Thyroid gland (tissue), 4 donors: Measurements from ENCODE around the gene CPE. TPM values are rescaled to one million over a fixed set of nuclear protein-coding genes. Genes with fewer than 3 reads are reported as not detected.
A peak's percentile ranks its signal among the peaks of the same experiment; 100 is the strongest.

ENCODE experiments used
- DNase-seq, 2 donors: peaks; one replicate each; pipeline ENCODE4 v3.0.0-alpha.2; 2019
- H3K27ac ChIP-seq, 3 donors: fragments of 200-600 bp; sonication (generic); 1 replicate in 2 of 3; 2 replicates in 1 of 3; pipeline ENCODE4 v1.5.1; 2016 to 2019; ENCODE audit warnings: mild to moderate bottlenecking in 1 of 3, moderate library complexity in 1 of 3
- H3K27me3 ChIP-seq: fragments of 200-600 bp; sonication (generic); one replicate; pipeline ENCODE4 v1.5.1; 2019
- H3K36me3 ChIP-seq, 2 donors: fragments of 200-600 bp; sonication (generic); one replicate each; pipeline ENCODE4 v1.5.1; 2016 to 2019
- H3K4me1 ChIP-seq, 2 donors: fragments of 200-600 bp; sonication (generic); one replicate each; pipeline ENCODE4 v1.5.1; 2017 to 2019
- H3K4me3 ChIP-seq, 3 donors: fragments of 200-600 bp; sonication (generic); replicated peaks in 1 of 3; 1 replicate in 2 of 3; 2 replicates in 1 of 3; pipeline ENCODE4 v1.5.1; 2016; ENCODE audit warnings: mild to moderate bottlenecking in 1 of 3
- H3K9me3 ChIP-seq: fragments of 200-600 bp; sonication (generic); one replicate; pipeline ENCODE4 v1.5.1; 2017
- POLR2A ChIP-seq, 2 donors: fragments of 450-650 bp; IDR thresholded peaks; one replicate each; pipeline ENCODE4 v1.6.1; 2017; ENCODE audit warnings: antibody characterized with exemption in 2 of 2, mild to moderate bottlenecking in 2 of 2, moderate library complexity in 1 of 2
- WGBS, 2 donors: methylation state at CpG; one replicate each; pipeline ENCODE4 v1.1.5; 2017; 5-methylcytosine and 5-hydroxymethylcytosine counted together
- intact Hi-C: fragments of 100-400 bp; cut with DNase I; formaldehyde crosslinking; loops from one replicate; pipeline ENCODE4 v1.15.1; 2023
- total RNA-seq, 4 donors: library from RNA; depleted of rRNA; stranded (reverse); fragments of >200 nt; gene quantifications; one replicate each; pipeline ENCODE4 v1.2.3, GENCODE V29; 2016
- TF ChIP-seq, protein P1 (sequence below), 6 experiments: fragments of 200-600 bp in 3 of 6; fragments of 450-650 bp in 3 of 6; sonication (generic) in 3 of 6; IDR thresholded peaks; one replicate each; pipeline ENCODE4 v1.5.1; 2016 to 2019; ENCODE audit warnings: antibody characterized with exemption in 6 of 6, mild to moderate bottlenecking in 2 of 6, inconsistent platforms in 1 of 6, moderate library complexity in 1 of 6

CPE gene
- total RNA-seq, 4 donors from 2014 or later: 159 to 334 (median 309) TPM

DNA sequence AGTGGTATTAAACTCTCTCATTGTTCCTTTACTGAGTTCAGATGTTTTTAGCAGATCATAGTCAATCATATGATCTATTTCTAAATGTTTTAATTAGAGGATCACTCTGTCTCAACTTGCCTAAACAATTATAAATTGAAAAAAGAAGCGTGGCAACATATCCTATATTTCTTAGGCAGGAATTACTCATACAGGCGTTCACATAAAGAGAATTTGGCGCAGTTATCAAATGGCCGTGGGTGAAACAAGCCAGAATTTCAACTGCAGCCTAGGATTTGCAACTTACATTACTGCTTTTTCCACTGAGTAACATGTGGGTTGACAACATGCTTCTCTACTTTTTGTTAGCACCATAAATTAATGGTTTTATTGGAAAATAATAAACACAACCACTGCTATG is 141.3 kb downstream of the CPE start:
- Histone ChIP-seq H3K27me3 (no peaks in the 10 kb centered on the region), H3K4me1 (no peaks in the 10 kb centered on the region), H3K36me3 (no peaks in the 10 kb centered on the region), H3K27ac (no peak overlapping the region), H3K4me3 (no peak overlapping the region), H3K9me3 (no peaks in the 10 kb centered on the region)
- no peak for DNase-seq
- TF ChIP-seq, protein P1, sequence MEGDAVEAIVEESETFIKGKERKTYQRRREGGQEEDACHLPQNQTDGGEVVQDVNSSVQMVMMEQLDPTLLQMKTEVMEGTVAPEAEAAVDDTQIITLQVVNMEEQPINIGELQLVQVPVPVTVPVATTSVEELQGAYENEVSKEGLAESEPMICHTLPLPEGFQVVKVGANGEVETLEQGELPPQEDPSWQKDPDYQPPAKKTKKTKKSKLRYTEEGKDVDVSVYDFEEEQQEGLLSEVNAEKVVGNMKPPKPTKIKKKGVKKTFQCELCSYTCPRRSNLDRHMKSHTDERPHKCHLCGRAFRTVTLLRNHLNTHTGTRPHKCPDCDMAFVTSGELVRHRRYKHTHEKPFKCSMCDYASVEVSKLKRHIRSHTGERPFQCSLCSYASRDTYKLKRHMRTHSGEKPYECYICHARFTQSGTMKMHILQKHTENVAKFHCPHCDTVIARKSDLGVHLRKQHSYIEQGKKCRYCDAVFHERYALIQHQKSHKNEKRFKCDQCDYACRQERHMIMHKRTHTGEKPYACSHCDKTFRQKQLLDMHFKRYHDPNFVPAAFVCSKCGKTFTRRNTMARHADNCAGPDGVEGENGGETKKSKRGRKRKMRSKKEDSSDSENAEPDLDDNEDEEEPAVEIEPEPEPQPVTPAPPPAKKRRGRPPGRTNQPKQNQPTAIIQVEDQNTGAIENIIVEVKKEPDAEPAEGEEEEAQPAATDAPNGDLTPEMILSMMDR (IDR thresholded peaks at IDR 0.05): no peak
- TF ChIP-seq POLR2A (IDR thresholded peaks at IDR 0.05): no peak
- intact Hi-C loops: no loop called here
- 85 to 89% methylated on average over 4 of the region's 4 CpGs for WGBS, 2 donors

DNA sequence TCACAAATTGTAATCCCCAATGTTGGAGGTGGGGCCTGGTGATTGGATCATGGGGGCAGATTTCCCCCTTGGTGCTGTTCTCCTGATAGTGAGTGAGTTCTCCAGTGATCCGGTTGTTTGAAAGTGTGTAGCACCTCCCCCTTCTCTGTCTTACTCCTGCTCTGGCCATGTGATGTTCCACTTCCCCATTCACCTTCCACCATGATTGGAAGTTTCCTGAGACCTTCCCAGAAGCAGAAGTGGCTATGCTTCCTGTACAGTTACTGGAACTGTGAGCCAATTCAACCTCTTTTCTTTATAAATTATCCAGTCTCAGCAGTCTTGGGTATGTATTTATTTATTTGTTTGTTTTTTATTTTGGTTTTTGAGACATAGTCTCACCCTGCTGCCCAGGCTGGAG is 143.2 kb downstream of the CPE start:
- H3K9me3 ChIP-seq: no peaks in the 10 kb centered on the region
- intact Hi-C loops: no loop called here
- H3K4me1 ChIP-seq: no peaks in the 10 kb centered on the region
- no peak overlapping the region for H3K27ac ChIP-seq
- no peak for DNase-seq
- TF ChIP-seq, protein P1 (IDR thresholded peaks at IDR 0.05): no peak
- TF ChIP-seq POLR2A (IDR thresholded peaks at IDR 0.05): no peak
- no peak overlapping the region for H3K4me3 ChIP-seq
- H3K36me3 ChIP-seq: no peaks in the 10 kb centered on the region
- H3K27me3 ChIP-seq: no peaks in the 10 kb centered on the region
- WGBS, 2 donors: 92 to 94% methylated on average over 1 of the region's 1 CpG

DNA sequence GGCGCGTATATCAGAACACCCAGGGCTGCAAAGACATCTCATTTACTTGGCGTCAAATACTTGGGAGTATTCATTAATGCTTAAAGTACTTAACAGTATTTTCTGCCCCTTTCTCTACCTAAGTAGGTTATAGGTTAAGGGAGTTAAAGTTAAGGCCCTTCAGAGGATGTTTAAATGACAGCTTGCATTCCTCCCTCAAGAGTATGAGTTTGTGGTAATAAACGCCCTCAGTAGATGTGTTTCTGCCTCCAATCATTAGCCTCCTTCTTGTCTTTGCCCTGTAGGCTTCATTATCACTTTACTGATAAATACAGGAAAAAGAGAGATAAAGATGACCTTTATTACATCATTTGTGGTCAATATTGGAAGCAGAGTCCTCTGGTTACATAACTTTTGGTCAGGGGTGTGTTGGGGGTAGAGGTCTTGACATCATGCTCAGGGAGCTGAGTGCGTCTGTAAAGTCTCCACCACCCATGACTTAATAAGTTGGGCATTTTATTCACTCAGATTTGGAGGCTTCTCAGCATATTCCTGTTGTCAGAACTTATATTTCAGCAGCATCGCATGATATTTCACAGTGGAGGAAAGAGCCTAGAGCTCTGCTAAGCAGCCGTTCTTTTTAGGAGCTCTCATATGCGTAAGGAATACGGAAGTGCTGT is 145.9 kb downstream of the CPE start:
- Histone ChIP-seq H3K27ac (no peak overlapping the region), H3K27me3 (no peaks in the 10 kb centered on the region), H3K9me3 (no peaks in the 10 kb centered on the region), H3K4me3 (no peak overlapping the region), H3K36me3 (no peaks in the 10 kb centered on the region), H3K4me1 (no peaks in the 10 kb centered on the region)
- no peak for DNase-seq
- WGBS, 2 donors: 90% methylated on average over 9 of the region's 9 CpGs
- intact Hi-C loops: no loop called here
- TF ChIP-seq, protein P1 (IDR thresholded peaks at IDR 0.05): no peak
- TF ChIP-seq POLR2A (IDR thresholded peaks at IDR 0.05): no peak

DNA sequence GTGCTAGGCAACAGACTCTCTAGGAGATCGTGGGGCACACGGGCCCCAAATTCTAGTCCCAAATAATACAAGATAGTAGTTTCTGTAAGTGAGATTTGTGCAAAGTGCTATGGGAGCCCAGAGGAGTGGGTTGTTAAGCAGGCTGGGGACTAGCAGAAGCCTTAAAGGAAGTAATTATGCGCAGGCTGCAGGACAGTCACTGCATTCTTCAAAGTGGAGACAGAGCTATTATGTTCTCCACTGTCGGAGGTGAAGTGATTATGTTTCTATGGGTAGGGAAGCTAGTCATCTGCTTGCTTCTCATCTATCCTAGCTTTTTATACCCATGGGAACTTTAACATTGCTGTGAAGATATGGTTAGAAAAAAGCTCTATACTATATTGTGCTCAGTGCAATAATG is 154.2 kb downstream of the CPE start:
- H3K4me1 ChIP-seq: no peaks in the 10 kb centered on the region
- H3K9me3 ChIP-seq: no peaks in the 10 kb centered on the region
- no peaks in the 10 kb centered on the region for H3K27me3 ChIP-seq
- 72 to 83% methylated on average over 4 of the region's 4 CpGs for WGBS, 2 donors
- H3K27ac ChIP-seq: no peak overlapping the region
- H3K4me3 ChIP-seq: no peak overlapping the region
- no peak for DNase-seq
- no peak for TF ChIP-seq POLR2A (IDR thresholded peaks at IDR 0.05)
- TF ChIP-seq, protein P1 (IDR thresholded peaks at IDR 0.05): no peak
- no peaks in the 10 kb centered on the region for H3K36me3 ChIP-seq
- intact Hi-C loops: no loop called here

DNA sequence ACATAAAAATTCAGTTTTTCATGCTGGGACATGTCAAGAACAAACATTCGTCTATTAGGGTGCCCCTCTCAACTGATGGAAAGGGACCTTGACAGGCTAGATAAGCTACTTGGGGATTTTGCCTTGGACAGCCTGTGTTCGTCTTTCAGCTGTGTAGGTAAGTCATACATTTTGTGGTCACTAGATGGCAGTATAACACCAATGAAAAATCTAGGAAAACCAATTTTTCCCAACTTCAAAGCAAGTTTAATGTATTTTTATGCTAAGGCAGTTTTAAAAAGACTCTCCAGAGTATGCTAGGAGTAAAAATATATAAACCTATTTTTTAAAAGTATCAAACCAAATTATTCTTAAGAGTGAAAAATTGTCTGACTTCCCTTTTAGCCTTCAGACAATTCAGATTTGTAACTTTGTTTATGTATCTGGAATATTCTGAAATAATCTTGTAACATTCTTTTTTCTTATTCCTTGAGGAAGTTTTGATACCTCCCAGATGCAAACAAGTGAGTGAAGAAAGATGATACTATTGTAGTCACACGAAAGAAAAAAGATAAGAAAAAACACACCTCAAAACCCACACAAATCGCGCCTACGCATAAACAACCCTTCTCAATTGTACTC is 158.3 kb downstream of the CPE start:
- no peak for TF ChIP-seq POLR2A (IDR thresholded peaks at IDR 0.05)
- TF ChIP-seq, protein P1 (IDR thresholded peaks at IDR 0.05): peak; percentile 48 to 82 (median 68)
- peak in 1 of 2 donors; percentile 2 for DNase-seq
- no peak overlapping the region for H3K4me3 ChIP-seq
- no peaks in the 10 kb centered on the region for H3K4me1 ChIP-seq
- 59 to 61% methylated on average over 6 of the region's 6 CpGs for WGBS, 2 donors
- no peaks in the 10 kb centered on the region for H3K27me3 ChIP-seq
- no peaks in the 10 kb centered on the region for H3K9me3 ChIP-seq
- no peaks in the 10 kb centered on the region for H3K36me3 ChIP-seq
- H3K27ac ChIP-seq: no peak overlapping the region
- intact Hi-C loops: loop anchor here (5.0 kb wide), 2 partner anchors 540 to 555 kb away; no protein-coding TSS in a partner anchor
